OCI-LY1 (cell line): ENCODE results near the gene ABCA7.

Experiments used
- EZH2 ChIP-seq: fragments of 200-600 bp; sonication (generic), shearing (Covaris generic); IDR thresholded peaks from 2 replicates; pipeline ENCODE4 v1.8.0; 2017; ENCODE audit warnings: borderline replicate concordance, mixed run types, mild to moderate bottlenecking, antibody characterized with exemption, low read length, moderate library complexity, mixed read lengths
- TF ChIP-seq, protein P1 (sequence below): fragments of 200-600 bp; sonication (generic), shearing (Covaris generic); IDR thresholded peaks from 2 replicates; pipeline ENCODE4 v1.5.1; 2017; ENCODE audit warnings: mild to moderate bottlenecking, antibody characterized with exemption, low read length, moderate library complexity, mixed read lengths

DNA sequence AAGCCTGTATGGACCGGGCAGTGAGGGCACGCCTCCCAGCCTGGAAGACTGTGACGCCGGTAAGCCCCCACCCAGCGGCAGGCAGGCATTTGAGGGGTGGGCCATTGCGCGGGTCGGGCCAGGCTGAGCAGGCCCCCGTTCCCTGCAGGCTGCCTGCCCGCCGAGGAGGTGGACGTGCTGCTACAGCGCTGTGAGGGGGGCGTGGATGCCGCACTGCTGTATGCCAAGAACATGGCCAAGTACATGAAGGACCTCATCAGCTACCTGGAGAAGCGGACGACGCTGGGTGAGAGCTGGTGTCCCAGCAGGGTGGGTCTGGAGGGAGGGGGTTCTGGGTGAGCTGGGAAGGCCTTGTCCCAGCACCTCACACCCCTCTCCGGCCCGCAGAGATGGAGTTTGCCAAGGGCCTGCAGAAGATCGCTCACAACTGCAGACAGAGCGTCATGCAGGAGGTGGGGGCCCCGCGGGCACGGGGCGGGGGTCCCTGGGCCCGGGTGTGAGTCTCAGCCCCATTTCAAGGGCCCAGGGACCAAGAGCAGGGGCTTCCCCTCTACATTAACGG is 34.1 kb downstream of the ABCA7 start:
- TF ChIP-seq, protein P1, sequence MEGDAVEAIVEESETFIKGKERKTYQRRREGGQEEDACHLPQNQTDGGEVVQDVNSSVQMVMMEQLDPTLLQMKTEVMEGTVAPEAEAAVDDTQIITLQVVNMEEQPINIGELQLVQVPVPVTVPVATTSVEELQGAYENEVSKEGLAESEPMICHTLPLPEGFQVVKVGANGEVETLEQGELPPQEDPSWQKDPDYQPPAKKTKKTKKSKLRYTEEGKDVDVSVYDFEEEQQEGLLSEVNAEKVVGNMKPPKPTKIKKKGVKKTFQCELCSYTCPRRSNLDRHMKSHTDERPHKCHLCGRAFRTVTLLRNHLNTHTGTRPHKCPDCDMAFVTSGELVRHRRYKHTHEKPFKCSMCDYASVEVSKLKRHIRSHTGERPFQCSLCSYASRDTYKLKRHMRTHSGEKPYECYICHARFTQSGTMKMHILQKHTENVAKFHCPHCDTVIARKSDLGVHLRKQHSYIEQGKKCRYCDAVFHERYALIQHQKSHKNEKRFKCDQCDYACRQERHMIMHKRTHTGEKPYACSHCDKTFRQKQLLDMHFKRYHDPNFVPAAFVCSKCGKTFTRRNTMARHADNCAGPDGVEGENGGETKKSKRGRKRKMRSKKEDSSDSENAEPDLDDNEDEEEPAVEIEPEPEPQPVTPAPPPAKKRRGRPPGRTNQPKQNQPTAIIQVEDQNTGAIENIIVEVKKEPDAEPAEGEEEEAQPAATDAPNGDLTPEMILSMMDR = no peak
- TF ChIP-seq EZH2 = no peak
